NCI-H2196 treated with DMSO at 0.1 percent for 48 hours (cell line): ENCODE data around the gene CAPZA1.

ENCODE experiments used
- DNase-seq: peaks from one replicate; lab custom pipeline; 2025; ENCODE audit not compliant: unreplicated experiment; lab: John Stamatoyannopoulos, UW

CAPZA1 gene

DNA sequence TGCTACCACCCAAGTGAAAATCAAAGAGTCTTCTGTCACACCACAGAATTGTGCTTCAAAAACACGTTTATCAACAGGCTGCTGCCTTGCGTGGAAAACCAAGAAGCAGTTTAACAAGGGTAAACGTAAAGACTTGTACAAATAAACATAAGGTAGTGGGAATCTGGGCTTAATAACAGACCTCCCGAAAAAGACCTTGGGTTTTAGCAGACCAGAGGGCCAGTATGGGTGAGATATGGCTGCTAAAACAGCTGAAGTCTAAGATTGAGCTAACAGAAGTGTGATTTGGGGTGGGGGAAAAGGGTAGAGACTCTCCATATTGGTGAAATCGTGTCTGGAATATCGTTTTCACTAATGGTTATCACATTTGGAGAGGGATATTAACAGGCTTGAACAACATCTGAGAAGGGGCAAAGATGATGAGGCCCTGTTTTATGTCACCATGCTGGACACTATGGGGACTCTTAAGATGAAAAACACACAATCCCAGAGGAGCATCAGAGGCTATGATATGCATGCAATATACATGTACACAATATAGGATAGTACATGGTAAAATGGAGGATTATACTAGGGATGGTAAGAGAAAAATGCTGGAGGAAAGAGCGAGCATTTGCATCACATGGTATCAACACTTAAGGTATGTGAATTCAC lies 56.2 kb downstream of the CAPZA1 start:
- DNase-seq = no peak

DNA sequence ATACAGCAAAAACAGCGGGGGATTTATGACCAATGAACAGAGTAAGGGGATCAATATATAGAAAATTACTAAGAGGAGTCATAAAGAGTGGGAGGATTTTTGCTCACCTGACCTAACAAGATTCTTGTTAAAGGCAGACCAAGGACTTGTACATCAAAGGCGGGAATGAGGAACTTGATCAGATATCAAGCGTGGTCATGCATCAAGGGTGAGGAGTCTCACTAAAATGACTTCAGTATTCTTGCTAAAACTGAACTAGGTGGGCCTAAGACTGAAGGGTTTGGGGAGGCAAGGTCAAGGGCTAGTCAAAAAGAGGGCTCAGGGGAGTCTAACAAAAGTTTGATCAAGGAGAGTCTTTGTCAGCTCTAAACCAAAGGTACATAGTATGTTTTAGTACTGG lies 56.9 kb downstream of the CAPZA1 start:
- no peak for DNase-seq

DNA sequence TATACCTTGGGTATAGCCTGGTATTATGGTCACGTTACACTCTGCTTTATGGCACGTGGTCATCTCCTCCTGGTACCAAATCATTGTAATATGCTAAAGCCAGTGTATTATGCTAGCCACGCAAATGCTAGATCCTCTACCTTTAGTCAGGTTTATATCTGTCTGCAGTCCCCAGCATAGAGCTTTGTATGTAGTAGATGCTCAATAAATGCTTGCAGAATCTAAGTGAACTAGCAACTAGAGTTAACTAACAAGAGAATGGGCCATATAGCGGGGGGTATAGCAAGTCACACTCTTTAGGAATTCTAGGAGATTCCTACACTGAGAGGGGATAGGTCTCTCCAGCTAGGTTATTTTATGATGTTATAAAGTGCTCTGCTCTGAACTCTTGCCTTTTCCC lies 57.9 kb downstream of the CAPZA1 start:
- no peak for DNase-seq

DNA sequence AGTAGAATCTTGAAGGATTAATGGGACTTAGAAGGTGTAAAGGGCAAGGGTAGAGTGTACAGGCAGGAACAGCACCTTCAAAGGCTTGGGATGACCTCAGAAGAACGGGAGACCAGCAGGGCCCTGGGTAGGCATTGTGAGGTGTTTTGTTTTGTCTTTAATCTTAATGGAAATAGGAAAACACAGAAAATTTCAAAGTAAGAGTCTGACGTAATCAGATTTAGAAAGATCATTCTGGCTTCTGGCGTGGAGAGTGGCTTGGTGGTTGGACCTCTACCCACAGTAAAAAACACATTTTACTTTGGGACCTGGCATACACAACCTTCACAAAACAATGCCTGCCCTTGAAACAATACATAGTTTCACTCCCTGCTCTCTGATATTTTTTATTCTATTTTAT lies 59.0 kb downstream of the CAPZA1 start:
- no peak for DNase-seq

DNA sequence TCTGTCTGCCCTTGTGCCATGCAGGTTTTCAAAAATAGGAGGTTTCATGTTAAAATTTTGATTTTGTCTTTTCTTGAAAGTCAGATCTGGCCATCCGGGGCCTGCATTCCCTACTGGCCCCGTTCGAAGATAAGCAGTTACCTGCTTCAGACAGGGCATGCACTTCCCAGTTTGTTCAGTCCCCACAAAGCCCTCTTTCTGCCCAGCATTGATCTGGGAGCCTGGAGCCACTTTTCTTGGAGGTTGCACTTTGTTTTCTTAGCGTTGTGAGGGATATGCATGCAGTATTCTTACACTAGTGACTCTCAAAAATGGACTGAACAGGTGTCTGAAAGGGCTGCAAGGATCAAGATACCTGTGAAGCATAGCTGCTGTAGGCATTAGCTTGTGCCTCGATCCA lies 66.3 kb downstream of the CAPZA1 start:
- no peak for DNase-seq

DNA sequence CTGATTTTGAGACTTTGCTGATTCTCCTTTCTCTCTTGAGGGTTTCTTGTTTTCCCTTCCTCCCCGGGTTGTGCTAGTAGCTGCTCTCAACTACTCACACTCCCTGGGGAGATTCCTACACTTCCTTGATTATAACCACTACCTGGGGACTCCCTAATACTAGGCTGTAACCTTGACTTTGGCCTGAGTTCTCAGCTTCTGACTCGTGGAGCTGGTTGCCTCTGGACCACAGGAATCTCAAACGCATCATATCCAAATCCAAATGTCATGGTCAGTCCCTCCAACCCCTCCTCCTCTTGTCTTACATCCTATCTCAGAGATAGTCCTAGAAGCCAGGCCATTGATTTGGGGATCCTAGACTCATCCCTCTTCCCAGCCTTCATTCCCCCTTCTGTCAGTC lies 66.8 kb downstream of the CAPZA1 start:
- DNase-seq = no peak

DNA sequence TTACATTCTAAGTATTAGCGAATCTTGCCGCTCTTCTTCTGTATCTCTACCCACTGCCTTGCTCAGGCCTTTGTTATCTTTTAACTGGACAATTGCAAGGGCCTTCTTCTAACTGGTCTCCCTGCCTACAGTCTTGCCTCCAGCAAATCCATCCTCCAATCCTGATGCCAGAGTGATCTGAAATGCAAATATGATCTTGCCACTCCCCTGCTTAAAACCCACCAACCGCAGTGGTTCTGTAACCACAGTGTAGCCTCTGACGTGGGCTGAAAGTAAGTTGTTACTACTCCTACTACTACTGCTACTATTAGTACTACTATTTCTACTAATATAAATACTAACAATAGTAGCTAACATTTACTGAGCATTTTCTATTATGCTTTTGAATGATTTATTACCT lies 67.2 kb downstream of the CAPZA1 start:
- no peak for DNase-seq

DNA sequence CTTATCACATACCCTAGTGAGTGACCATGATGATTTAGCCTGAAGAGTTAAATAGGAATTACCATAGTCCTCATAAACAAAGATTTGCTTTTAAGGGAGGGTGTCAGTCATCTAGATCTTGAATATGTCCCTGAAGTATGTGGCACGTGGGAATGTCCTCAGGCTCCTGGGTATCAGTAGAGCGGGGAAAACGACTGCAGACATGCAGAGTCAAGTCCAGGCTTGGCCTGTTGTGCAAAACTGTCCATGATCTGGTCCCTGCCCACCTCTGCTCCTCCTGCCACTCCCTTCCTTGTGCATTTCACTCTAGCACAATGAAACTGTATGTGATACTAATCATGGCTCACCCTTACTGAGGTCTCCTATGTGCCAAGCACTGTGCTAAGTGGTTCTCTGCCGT lies 67.7 kb downstream of the CAPZA1 start:
- DNase-seq = no peak

DNA sequence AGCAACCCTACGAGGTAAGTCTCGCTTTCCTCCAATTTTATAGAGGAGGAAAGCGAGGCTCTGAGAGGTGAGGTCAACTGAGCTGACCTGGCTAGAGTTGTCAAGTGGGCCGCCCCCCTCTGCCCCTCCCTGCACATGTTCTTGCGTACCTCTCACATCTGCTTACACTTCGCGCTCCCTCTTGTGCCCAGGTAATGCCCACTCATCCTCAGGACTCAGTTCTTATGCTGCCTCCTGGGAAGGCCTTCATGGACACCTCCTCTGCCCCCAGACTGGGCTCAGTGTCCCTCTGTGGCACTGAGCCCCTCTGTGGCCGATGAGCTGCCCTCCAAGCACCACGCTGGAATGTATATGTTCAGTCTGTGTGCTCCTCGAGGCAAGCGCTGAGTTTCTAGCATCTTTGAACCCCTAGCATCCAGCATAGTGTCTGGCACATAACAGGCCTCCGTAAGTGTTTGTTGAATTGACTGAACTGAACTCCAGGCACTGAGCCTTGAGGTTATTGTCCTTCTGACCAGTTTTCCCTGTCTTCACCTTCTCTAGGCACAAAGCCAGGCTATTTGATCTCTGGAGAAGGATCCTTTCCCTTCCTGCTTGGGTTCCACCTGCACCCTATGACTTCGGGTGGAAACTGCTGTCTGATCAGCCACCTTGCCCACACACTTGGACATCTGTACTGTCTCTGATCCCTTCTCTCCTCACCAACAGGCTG lies 68.3 kb downstream of the CAPZA1 start:
- no peak for DNase-seq

DNA sequence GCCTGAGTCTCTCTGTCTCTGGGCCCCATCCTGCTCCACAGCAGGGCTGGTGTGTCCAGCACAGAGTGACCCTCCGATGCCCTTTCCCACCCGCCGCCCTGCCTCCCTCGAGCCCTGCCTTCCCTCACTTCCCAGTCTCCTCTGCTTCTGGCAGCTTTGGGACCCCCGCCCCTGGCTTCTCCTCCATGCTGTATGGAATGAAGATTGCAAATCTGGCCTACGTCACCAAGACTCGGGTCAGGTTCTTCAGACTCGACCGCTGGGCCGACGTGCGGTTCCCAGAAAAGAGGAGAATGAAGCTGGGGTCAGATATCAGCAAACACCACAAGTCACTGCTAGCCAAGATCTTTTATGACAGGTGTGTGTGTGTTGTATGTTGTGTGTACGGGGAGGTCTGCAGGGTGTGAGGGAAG lies 69.2 kb downstream of the CAPZA1 start:
- DNase-seq = no peak

DNA sequence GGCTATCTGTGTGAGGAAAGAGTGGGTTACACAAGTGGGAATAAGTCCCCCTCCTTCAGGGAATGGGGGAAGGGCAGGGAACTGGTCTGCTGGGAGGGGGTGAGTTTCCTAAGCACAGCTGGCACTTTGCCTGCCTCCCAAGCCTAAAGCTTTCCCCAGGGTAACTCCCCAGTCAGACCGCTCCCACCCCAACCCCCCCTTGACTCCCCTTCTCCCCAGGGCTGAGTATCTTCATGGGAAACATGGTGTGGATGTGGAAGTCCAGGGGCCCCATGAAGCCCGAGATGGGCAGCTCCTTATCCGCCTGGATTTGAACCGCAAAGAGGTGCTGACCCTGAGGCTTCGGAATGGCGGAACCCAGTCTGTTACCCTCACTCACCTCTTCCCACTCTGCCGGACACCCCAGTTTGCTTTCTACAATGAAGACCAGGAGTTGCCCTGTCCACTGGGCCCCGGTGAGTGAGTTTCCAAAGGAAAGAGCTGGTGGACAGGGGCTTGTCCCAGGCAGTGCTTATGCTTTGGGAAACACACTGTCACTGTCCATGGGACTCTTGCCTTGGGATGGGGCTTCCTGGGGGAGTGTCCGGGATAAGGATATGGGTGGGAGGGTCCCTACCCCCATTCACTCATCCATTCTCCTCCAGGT lies 69.7 kb downstream of the CAPZA1 start:
- no peak for DNase-seq

DNA sequence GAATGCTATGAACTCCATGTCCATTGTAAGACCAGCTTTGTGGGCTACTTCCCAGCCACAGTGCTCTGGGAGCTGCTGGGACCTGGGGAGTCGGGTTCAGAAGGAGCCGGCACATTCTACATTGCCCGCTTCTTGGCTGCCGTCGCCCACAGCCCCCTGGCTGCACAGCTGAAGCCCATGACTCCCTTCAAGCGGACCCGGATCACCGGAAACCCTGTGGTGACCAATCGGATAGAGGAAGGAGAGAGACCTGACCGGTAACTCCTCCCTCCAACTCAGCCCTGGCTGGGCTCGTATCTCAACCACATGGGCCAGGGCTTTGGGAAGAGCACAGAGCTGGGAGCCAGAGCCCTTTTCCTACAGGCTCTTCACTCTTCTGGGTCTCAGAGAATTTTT lies 70.2 kb downstream of the CAPZA1 start:
- no peak for DNase-seq

DNA sequence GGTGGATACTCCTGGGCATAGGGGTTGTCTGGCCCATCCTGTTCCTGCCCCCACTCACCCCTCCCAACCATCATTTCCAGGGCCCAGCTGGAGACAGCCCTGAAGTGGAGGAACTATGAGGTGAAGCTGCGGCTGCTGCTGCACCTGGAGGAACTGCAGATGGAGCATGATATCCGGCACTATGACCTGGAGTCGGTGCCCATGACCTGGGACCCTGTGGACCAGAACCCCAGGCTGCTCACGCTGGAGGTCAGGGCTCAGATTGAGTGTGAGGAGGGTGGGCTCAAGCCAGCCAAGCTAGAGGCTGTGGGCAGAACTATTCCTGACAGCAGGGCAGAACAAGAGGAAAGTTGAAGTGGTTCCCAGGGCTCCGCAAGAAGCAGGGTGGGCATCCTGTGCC lies 73.0 kb downstream of the CAPZA1 start:
- no peak for DNase-seq

DNA sequence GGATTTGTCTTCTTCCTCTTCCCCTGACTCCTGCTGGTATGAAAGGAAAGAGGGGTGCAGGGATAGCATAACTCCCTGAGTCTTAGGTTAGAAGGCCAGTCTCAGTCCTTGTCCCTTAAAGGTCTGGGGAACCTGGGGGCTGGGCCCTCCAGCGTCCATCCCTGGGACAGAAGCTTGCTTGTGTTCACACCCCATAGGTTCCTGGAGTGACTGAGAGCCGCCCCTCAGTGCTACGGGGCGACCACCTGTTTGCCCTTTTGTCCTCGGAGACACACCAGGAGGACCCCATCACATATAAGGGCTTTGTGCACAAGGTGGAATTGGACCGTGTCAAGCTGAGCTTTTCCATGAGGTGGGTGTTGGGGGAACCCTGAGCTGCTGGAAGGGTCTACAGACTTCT lies 74.2 kb downstream of the CAPZA1 start:
- DNase-seq = no peak

DNA sequence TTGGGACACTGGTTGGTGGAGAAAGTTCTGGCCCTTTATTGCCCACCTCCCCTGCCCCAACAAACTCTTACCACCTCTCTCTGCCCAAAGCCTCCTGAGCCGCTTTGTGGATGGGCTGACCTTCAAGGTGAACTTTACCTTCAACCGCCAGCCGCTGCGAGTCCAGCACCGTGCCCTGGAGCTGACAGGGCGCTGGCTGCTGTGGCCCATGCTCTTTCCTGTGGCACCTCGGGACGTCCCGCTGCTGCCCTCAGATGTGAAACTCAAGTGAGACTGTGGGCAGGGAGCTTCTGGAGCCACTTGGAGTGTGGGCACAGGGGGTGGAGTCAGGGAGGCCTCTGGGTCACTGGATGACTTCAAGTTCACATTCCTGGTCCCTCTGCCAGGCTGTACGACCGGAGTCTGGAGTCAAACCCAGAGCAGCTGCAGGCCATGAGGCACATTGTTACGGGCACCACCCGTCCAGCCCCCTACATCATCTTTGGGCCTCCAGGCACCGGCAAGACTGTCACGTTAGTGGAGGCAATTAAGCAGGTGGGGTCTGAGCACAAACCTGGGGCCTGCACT lies 74.8 kb downstream of the CAPZA1 start:
- DNase-seq = no peak

DNA sequence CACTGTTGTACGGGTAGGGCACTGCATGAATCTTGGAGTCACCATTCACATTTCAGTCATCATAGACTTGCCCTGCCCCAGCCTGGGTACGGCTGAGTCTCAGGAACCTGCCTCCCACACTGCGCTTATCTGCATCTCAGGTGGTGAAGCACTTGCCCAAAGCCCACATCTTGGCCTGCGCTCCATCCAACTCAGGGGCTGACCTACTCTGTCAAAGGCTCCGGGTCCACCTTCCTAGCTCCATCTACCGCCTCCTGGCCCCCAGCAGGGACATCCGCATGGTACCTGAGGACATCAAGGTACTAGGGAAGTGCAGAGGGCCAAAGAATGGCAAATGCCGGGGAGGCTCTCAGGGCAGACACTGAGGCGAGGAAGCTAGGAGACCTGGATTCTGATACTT lies 75.6 kb downstream of the CAPZA1 start:
- DNase-seq = no peak

DNA sequence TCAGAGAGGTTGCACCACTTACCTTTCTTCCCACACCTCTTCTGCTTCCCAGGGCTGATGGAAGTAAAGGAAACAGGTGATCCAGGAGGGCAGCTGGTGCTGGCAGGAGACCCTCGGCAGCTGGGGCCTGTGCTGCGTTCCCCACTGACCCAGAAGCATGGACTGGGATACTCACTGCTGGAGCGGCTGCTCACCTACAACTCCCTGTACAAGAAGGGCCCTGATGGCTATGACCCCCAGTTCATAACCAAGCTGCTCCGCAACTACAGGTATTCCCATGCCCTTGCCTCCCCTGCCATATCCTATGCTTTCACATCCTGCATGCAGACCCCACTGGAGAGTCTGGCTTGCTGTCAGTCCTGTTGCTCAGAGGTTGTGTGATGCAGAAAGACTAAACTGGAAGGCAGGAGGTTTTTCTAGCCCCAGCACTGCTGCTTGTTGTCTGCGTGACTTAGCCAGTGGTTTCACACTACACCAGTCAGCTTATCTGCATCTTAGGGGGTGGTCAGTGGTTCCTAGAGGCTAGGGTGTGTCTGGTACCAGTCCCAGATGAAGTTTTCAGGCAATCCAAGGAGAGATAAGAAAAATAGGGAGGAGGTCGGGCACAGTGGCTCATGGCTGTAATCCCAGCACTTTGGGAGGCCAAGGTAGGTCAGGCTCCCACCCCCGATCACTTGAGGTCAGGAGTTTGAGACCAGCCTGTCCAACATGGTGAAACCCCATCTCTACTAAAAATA lies 77.1 kb downstream of the CAPZA1 start:
- no peak for DNase-seq

DNA sequence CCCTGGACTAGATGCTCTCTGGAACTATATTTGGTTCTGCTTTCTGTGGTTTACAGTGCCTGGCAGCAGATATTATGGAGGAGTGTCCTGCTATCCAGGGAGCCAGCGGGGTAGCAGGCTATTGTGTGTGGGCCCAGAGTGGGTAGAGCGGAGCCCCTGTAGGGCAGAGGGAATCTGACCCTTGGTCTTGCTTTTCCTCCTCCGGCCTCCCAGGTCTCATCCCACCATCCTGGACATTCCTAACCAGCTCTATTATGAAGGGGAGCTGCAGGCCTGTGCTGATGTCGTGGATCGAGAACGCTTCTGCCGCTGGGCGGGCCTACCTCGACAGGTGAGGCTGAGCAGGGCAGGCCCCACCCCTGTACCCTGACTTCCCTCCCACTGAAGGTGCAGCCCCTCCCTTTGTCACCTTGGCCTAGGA lies 78.2 kb downstream of the CAPZA1 start:
- no peak for DNase-seq

DNA sequence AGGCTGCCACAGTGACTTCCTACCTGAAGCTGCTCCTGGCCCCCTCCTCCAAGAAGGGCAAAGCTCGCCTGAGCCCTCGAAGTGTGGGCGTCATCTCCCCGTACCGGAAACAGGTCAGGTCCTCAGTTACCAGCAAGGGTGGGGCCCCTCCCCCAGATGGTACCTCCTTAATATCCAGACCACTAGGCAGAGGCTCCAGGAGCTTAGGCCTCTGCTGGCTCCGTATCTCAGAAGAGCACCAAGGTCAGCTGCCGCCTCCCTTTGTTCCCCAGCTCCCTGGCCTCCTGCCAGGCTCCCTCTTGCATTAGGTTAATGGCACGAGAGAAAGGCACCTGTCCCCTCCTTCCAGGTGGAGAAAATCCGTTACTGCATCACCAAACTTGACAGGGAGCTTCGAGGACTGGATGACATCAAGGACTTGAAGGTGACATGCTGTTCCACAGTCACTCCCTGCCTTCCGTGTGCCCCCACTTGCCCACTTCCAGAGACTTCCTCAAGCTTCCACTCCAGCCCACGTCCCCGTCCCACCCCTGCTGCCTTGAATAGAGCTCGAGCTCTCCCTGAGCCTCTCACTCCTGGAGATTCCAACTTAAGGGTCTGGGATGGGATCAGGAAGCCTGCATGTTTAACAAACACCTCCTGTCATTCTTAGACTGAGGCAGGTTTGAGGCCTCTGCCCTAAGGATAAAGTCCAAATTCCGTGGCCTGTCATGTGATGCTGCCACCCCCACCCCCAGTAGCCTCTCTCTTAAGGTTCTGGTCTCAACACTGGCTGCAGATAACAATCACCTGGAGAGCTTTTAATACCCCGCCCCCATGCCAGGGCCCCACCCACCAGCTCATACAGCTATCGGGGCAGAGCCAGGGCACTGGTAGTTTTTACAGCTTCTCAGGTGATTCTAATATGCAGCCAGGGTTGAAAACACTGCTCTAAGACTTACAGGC lies 79.0 kb downstream of the CAPZA1 start:
- DNase-seq = peak; percentile 79

DNA sequence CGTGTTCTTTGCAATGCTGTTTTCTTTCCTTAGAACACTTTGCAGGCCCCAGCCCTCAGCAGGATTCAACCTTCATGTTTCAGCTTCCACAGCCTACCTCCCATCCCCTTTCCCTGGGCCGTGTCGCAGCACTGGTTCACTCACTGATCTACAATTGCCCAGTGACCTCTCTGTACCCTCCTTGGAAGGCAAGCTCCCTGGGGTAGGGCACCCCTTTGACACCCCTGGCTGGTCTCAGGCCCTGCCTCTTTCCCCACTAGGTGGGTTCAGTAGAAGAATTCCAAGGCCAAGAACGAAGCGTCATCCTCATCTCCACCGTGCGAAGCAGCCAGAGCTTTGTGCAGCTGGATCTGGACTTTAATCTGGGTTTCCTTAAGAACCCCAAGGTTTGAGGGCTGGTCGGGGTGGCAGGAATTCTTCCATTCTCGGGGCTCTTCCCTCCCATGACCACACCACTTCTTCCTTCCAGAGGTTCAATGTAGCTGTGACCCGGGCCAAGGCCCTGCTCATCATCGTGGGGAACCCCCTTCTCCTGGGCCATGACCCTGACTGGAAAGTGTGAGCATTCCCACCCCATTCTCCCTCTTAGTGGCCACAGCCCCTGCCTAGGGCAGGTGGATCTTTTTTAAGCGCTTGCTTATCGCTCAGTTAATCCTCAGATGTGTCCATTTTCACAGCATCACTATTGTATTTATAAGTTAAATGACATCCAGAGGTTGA lies 80.0 kb downstream of the CAPZA1 start:
- no peak for DNase-seq
